Dendritic cell treated with granulocyte-macrophage colony-stimulating factor and Interleukin-4, amounts not matched to agents 40 ng/mL and 50 ng/mL, for 4 days (primary cell): ENCODE data around the gene COQ8A.

ENCODE experiments used
- H3K27ac Mint-ChIP-seq: one replicate; pipeline ENCODE4 v1.8.0; 2022; ENCODE audit warnings: mild to moderate bottlenecking, mixed read lengths
- H3K27me3 Mint-ChIP-seq: one replicate; pipeline ENCODE4 v1.8.0; 2022; ENCODE audit warnings: mild to moderate bottlenecking, mixed read lengths
- H3K36me3 Mint-ChIP-seq: one replicate; pipeline ENCODE4 v1.8.0; 2022; ENCODE audit warnings: low read depth, mixed read lengths
- H3K4me1 Mint-ChIP-seq: one replicate; pipeline ENCODE4 v1.8.0; 2022; ENCODE audit warnings: low read depth, mixed read lengths
- H3K4me3 Mint-ChIP-seq: one replicate; pipeline ENCODE4 v1.8.0; 2022; ENCODE audit warnings: mild to moderate bottlenecking, moderate library complexity, mixed read lengths
- H3K9me3 Mint-ChIP-seq: one replicate; pipeline ENCODE4 v1.8.0; 2022; ENCODE audit warnings: mixed read lengths
- intact Hi-C: fragments of 100-400 bp; cut with micrococcal nuclease; formaldehyde crosslinking; loops from one replicate; pipeline ENCODE4 v1.15.0; 2022

Gene COQ8A

GRCh38 chr1:226962421-226963391 is 22.6 kb downstream of the COQ8A start:
- Mint-ChIP-seq H3K9me3 (no peaks in the 10 kb centered on the region), H3K4me3 (no peak overlapping the region)
- intact Hi-C loops: no loop called here

GRCh38 chr1:226964068-226964425 is 24.0 kb downstream of the COQ8A start:
- no peak overlapping the region for H3K4me3 Mint-ChIP-seq

More at GRCh38 chr1:226962421-226963391, 22.6 kb downstream of the COQ8A start:
- no peak overlapping the region for H3K27ac Mint-ChIP-seq
- H3K4me1 Mint-ChIP-seq: peaks cover 19% of the 10 kb centered on the region
- no peaks in the 10 kb centered on the region for H3K27me3 Mint-ChIP-seq
- peaks cover 58% of the 10 kb centered on the region for H3K36me3 Mint-ChIP-seq

GRCh38 chr1:226964611-226965486 is 24.8 kb downstream of the COQ8A start:
- H3K27ac Mint-ChIP-seq: no peak overlapping the region
- H3K36me3 Mint-ChIP-seq: peaks cover 76% of the 10 kb centered on the region
- H3K27me3 Mint-ChIP-seq: no peaks in the 10 kb centered on the region
- H3K4me1 Mint-ChIP-seq: peaks cover 19% of the 10 kb centered on the region
- no peaks in the 10 kb centered on the region for H3K9me3 Mint-ChIP-seq
- no peak overlapping the region for H3K4me3 Mint-ChIP-seq
- intact Hi-C loops: no loop called here

More at GRCh38 chr1:226964068-226964425, 24.0 kb downstream of the COQ8A start:
- Mint-ChIP-seq H3K27ac (peak overlapping the region; percentile 67), H3K4me1 (peaks cover 19% of the 10 kb centered on the region), H3K9me3 (no peaks in the 10 kb centered on the region), H3K27me3 (no peaks in the 10 kb centered on the region), H3K36me3 (peaks cover 68% of the 10 kb centered on the region)
- intact Hi-C loops: no loop called here

GRCh38 chr1:226965581-226966440 is 25.7 kb downstream of the COQ8A start:
- Mint-ChIP-seq H3K4me1 (peaks cover 19% of the 10 kb centered on the region), H3K9me3 (no peaks in the 10 kb centered on the region), H3K27me3 (no peaks in the 10 kb centered on the region), H3K36me3 (peaks cover 80% of the 10 kb centered on the region), H3K4me3 (no peak overlapping the region), H3K27ac (no peak overlapping the region)
- intact Hi-C loops: no loop called here

GRCh38 chr1:226966683-226967082 is 26.6 kb downstream of the COQ8A start:
- H3K27ac Mint-ChIP-seq: no peak overlapping the region
- intact Hi-C loops: no loop called here
- H3K4me3 Mint-ChIP-seq: no peak overlapping the region
- H3K36me3 Mint-ChIP-seq: peaks cover 88% of the 10 kb centered on the region
- H3K27me3 Mint-ChIP-seq: no peaks in the 10 kb centered on the region
- H3K9me3 Mint-ChIP-seq: peaks cover 4% of the 10 kb centered on the region
- H3K4me1 Mint-ChIP-seq: peaks cover 20% of the 10 kb centered on the region

GRCh38 chr1:226967665-226968064 is 27.6 kb downstream of the COQ8A start:
- no peak overlapping the region for H3K27ac Mint-ChIP-seq
- H3K27me3 Mint-ChIP-seq: no peaks in the 10 kb centered on the region
- intact Hi-C loops: no loop called here
- H3K9me3 Mint-ChIP-seq: peaks cover 10% of the 10 kb centered on the region
- H3K36me3 Mint-ChIP-seq: peaks cover 87% of the 10 kb centered on the region
- peaks cover 23% of the 10 kb centered on the region for H3K4me1 Mint-ChIP-seq
- no peak overlapping the region for H3K4me3 Mint-ChIP-seq

- Mint-ChIP-seq H3K36me3 (peaks cover 77% of the 10 kb centered on the region), H3K4me1 (peaks cover 16% of the 10 kb centered on the region), H3K4me3 (no peak overlapping the region), H3K9me3 (peaks cover 10% of the 10 kb centered on the region), H3K27me3 (no peaks in the 10 kb centered on the region), H3K27ac (no peak overlapping the region)
- intact Hi-C loops: no loop called here
Observed at GRCh38 chr1:226971765-226972164, 31.7 kb downstream of the COQ8A start.

GRCh38 chr1:226972931-226973330 is 32.8 kb downstream of the COQ8A start:
- H3K36me3 Mint-ChIP-seq: peaks cover 78% of the 10 kb centered on the region
- peak overlapping the region; percentile 34 for H3K27ac Mint-ChIP-seq
- intact Hi-C loops: no loop called here
- no peaks in the 10 kb centered on the region for H3K27me3 Mint-ChIP-seq
- peaks cover 16% of the 10 kb centered on the region for H3K4me1 Mint-ChIP-seq
- no peak overlapping the region for H3K4me3 Mint-ChIP-seq
- peaks cover 10% of the 10 kb centered on the region for H3K9me3 Mint-ChIP-seq

- H3K4me1 Mint-ChIP-seq: peaks cover 16% of the 10 kb centered on the region
- H3K4me3 Mint-ChIP-seq: no peak overlapping the region
- H3K27ac Mint-ChIP-seq: peak overlapping the region; percentile 34
- intact Hi-C loops: no loop called here
- H3K27me3 Mint-ChIP-seq: no peaks in the 10 kb centered on the region
- H3K36me3 Mint-ChIP-seq: peaks cover 78% of the 10 kb centered on the region
- H3K9me3 Mint-ChIP-seq: peaks cover 10% of the 10 kb centered on the region
Observed at GRCh38 chr1:226973371-226973897, 33.3 kb downstream of the COQ8A start.

- Mint-ChIP-seq H3K36me3 (peaks cover 78% of the 10 kb centered on the region), H3K9me3 (peaks cover 10% of the 10 kb centered on the region), H3K27me3 (no peaks in the 10 kb centered on the region), H3K4me3 (no peak overlapping the region), H3K27ac (peak overlapping the region; percentile 32), H3K4me1 (peaks cover 16% of the 10 kb centered on the region)
- intact Hi-C loops: no loop called here
Observed at GRCh38 chr1:226973898-226974543, 33.9 kb downstream of the COQ8A start.

GRCh38 chr1:226974544-226975258 is 34.6 kb downstream of the COQ8A start:
- peaks cover 16% of the 10 kb centered on the region for H3K4me1 Mint-ChIP-seq
- H3K27me3 Mint-ChIP-seq: no peaks in the 10 kb centered on the region
- intact Hi-C loops: no loop called here
- peaks cover 78% of the 10 kb centered on the region for H3K36me3 Mint-ChIP-seq
- H3K9me3 Mint-ChIP-seq: peaks cover 10% of the 10 kb centered on the region
- H3K27ac Mint-ChIP-seq: peak overlapping the region; percentile 32
- H3K4me3 Mint-ChIP-seq: no peak overlapping the region
